Measurements from ENCODE around the gene COG7. TPM values are rescaled to one million over a fixed set of nuclear protein-coding genes. Genes with fewer than 3 reads are reported as not detected.

COG7 gene
- total RNA-seq (10 to 100 TPM; 35.1 to 40.7 TPM), polyA plus RNA-seq (ENCODE audit: insufficient read depth, low read depth, low replicate concordance) (21.5 TPM)
- long read RNA-seq, donor 1, partial matches to known transcripts: 0 of 5 reads
- long read RNA-seq, donor 1, other reads (novel, unspliced or antisense): 0 of 5 reads
- long read RNA-seq, donor 2, partial matches to known transcripts: 0 of 4 reads
- long read RNA-seq, donor 2, other reads (novel, unspliced or antisense): 0 of 4 reads

DNA sequence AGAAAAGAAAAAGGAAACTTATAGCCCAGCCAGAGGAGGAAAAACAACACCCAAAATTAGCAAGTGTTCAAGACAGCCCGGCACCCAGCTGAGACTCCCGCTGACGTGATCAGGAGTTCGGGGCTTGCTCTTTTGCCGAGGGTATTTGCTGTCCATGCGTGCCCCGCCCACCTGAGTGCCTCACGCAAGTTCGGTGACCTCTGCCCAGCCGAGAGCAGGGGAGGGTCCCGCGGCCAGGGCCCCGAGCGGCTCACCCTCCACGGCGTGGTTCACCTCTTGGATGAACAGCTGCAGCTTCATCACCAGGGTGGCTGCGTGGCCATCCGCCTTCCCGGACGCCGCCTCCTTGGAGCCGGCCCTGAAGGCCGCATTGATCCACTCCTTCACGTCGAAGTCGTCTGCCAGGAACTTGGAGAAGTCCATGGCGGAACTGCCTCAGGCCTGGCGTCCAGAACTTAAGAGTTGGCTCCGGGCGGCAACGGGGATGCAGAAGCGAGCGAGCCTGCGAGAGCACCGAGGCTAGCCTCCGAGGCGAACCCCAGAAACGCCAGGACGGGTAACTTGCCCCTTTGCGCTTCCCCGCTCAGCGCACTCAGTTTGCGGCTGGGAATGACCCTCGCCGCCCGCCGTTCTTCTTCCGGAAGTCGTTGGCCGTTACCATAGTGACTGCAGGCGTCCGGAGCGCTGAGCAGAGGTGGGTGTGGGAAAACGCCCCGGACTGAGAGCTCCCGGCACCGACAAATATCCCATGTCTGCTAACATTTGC lies at the start of gene COG7:
COG7 (minus strand) TSS at position 618 of the 766 bp plus-strand sequence; CDS start at position 423, 195 bp downstream.
- peak; percentile 89 for DNase-seq
- no peaks in the 10 kb centered on the region for H3K27me3 ChIP-seq
- TF ChIP-seq, protein P1, sequence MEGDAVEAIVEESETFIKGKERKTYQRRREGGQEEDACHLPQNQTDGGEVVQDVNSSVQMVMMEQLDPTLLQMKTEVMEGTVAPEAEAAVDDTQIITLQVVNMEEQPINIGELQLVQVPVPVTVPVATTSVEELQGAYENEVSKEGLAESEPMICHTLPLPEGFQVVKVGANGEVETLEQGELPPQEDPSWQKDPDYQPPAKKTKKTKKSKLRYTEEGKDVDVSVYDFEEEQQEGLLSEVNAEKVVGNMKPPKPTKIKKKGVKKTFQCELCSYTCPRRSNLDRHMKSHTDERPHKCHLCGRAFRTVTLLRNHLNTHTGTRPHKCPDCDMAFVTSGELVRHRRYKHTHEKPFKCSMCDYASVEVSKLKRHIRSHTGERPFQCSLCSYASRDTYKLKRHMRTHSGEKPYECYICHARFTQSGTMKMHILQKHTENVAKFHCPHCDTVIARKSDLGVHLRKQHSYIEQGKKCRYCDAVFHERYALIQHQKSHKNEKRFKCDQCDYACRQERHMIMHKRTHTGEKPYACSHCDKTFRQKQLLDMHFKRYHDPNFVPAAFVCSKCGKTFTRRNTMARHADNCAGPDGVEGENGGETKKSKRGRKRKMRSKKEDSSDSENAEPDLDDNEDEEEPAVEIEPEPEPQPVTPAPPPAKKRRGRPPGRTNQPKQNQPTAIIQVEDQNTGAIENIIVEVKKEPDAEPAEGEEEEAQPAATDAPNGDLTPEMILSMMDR (IDR thresholded peaks at IDR 0.05): no peak
- no peak for TF ChIP-seq POLR2A (IDR thresholded peaks at IDR 0.05)
- H3K4me3 ChIP-seq: peak within 1 kb of the TSS; percentile 76 to 83
- H3K36me3 ChIP-seq (ENCODE audit: low read depth, missing control alignments): no peaks in the 10 kb centered on the region
- no peaks in the 10 kb centered on the region for H3K9me3 ChIP-seq
- H3K4me1 ChIP-seq: peaks cover 6% of the 10 kb centered on the region
- 0 to 1% methylated on average over 21 to 52 of the region's 57 CpGs for WGBS, 2 donors
- intact Hi-C loops (cut with DNase I; ENCODE audit: low total_unique reads): no loop called here
- H3K27ac ChIP-seq: peak within 1 kb of the TSS; percentile 61 to 82

- intact Hi-C loops (cut with DNase I; ENCODE audit: low total_unique reads): no loop called here
- Histone ChIP-seq H3K4me1 (peaks cover 2% of the 10 kb centered on the region), H3K9me3 (no peaks in the 10 kb centered on the region), H3K27me3 (no peaks in the 10 kb centered on the region), H3K4me3 (no peak overlapping the region), H3K27ac (no peak overlapping the region), H3K36me3 (ENCODE audit: low read depth, missing control alignments) (no peaks in the 10 kb centered on the region)
- TF ChIP-seq, protein P1 (IDR thresholded peaks at IDR 0.05): no peak
- TF ChIP-seq POLR2A (IDR thresholded peaks at IDR 0.05): no peak
- no peak for DNase-seq
- WGBS, 2 donors: 71 to 77% methylated on average over 2 of the region's 2 CpGs
Observed at GRCh38 chr16:23502466-23502865, 49.5 kb upstream of the COG7 start.

DNA sequence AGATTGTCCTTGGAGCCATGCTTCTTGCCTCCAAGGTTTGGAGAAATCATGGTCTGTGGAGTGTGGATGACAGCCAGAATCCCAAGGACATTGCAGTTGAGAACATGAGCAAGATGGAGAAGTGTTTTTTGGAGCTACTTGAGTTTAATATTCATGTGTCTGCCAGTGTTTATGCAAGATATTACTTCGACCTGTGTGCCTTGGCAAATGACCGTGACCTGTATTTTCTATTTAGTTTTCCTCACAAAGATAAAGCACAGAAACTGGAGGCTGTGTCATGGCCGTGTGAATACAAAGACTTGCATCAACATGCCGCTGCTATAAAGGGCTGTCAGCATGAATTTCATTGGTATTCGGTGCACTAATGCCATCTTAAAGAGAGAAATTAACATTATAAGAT lies 48.3 kb upstream of the COG7 start:
- H3K27ac ChIP-seq: no peak overlapping the region

GRCh38 chr16:23500862-23501225 lies 47.9 kb upstream of the COG7 start:
- TF ChIP-seq, protein P1 (IDR thresholded peaks at IDR 0.05): no peak
- TF ChIP-seq POLR2A (IDR thresholded peaks at IDR 0.05): no peak
- no peaks in the 10 kb centered on the region for H3K27me3 ChIP-seq
- H3K4me3 ChIP-seq: no peak overlapping the region
- no peaks in the 10 kb centered on the region for H3K36me3 ChIP-seq (ENCODE audit: low read depth, missing control alignments)
- no peaks in the 10 kb centered on the region for H3K9me3 ChIP-seq
- DNase-seq: no peak
- H3K4me1 ChIP-seq: peaks cover 2% of the 10 kb centered on the region
- no peak overlapping the region for H3K27ac ChIP-seq
- intact Hi-C loops (cut with DNase I; ENCODE audit: low total_unique reads): no loop called here
- WGBS, 2 donors: 56 to 63% methylated on average over 4 of the region's 4 CpGs

More for the DNA sequence above, 48.3 kb upstream of the COG7 start:
- TF ChIP-seq, protein P1 (IDR thresholded peaks at IDR 0.05): no peak
- no peak for TF ChIP-seq POLR2A (IDR thresholded peaks at IDR 0.05)
- peaks cover 2% of the 10 kb centered on the region for H3K4me1 ChIP-seq
- H3K36me3 ChIP-seq (ENCODE audit: low read depth, missing control alignments): no peaks in the 10 kb centered on the region
- no peaks in the 10 kb centered on the region for H3K9me3 ChIP-seq
- peak; percentile 41 for DNase-seq
- intact Hi-C loops (cut with DNase I; ENCODE audit: low total_unique reads): no loop called here
- no peaks in the 10 kb centered on the region for H3K27me3 ChIP-seq
- no peak overlapping the region for H3K4me3 ChIP-seq
- WGBS, 2 donors: 51 to 52% methylated on average over 5 of the region's 5 CpGs

Data from testis (tissue), 5 donors.